ENCODE measurements around the gene SLC38A1. TPM values are rescaled to one million over a fixed set of nuclear protein-coding genes. Genes with fewer than 3 reads are reported as not detected.

The SLC38A1 gene
- total and polyA plus RNA-seq, 2 experiments from 2014 or later, result 114 to 234 TPM

GRCh38 chr12:46174919-46175318 lies 93.9 kb downstream of the SLC38A1 start:
- Histone ChIP-seq H3K27me3 (ENCODE audit: insufficient read depth) (no peaks in the 10 kb centered on the region), H3K27ac (ENCODE audit: low read depth) (no peak overlapping the region), H3K4me1 (ENCODE audit: insufficient read depth) (no peaks in the 10 kb centered on the region), H3K4me2 (no peak overlapping the region), H4K20me1 (replicated peaks; ENCODE audit: insufficient read depth) (no peaks in the 10 kb centered on the region), H2AFZ (no peak overlapping the region), H3F3A (replicated peaks; ENCODE audit: low read depth) (no peaks in the 10 kb centered on the region), H3K36me3 (ENCODE audit: insufficient read depth) (no peaks in the 10 kb centered on the region), H3K79me2 (replicated peaks; ENCODE audit: insufficient read depth) (no peaks in the 10 kb centered on the region), H3K4me3 (no peak overlapping the region), H3K9me2 (ENCODE audit: insufficient read depth) (peaks cover 3% of the 10 kb centered on the region; the same call in 1 of the 2 replicates)
- no peaks in the 10 kb centered on the region for H3K27me3 Mint-ChIP-seq (ENCODE audit: insufficient read depth, low read depth, poor library complexity)
- peaks cover 6% of the 10 kb centered on the region; the same call in 2 of the 3 replicates for H3K4me1 Mint-ChIP-seq
- TF ChIP-seq ZNF114 (CRISPR knock-in tag; IDR thresholded peaks at IDR 0.05) (no peak), ZNF331 (CRISPR knock-in tag; IDR thresholded peaks at IDR 0.05; ENCODE audit: low read depth) (no peak), ETS1 (IDR thresholded peaks at IDR 0.05) (no peak), EZH2 (IDR thresholded peaks at IDR 0.05; ENCODE audit: low read depth, unreplicated experiment) (no peak), JUNB (IDR thresholded peaks at IDR 0.05; ENCODE audit: unreplicated experiment) (no peak), REST (IDR thresholded peaks at IDR 0.05; ENCODE audit: unreplicated experiment) (no peak), NANOG (IDR thresholded peaks at IDR 0.05; ENCODE audit: borderline replicate concordance) (no peak), ZNF462 (CRISPR knock-in tag; IDR thresholded peaks at IDR 0.05) (no peak), CTCF (conservative IDR thresholded peaks at IDR 0.05; ENCODE audit: low read depth in 2 of 2) (no peak), POLR2AphosphoS5 (IDR thresholded peaks at IDR 0.05; ENCODE audit: low read depth) (no peak), EZH2phosphoT487 (IDR thresholded peaks at IDR 0.05; ENCODE audit: unreplicated experiment) (no peak), STAT1 (IDR thresholded peaks at IDR 0.05; ENCODE audit: unreplicated experiment) (no peak)
- H3K4me3 Mint-ChIP-seq, result no peak overlapping the region
- no peak overlapping the region for H3K27ac Mint-ChIP-seq
- DNase-seq (ENCODE audit: low spot score) (no peak), ATAC-seq (no peak; the same call in 2 of the 3 replicates)
- no peaks in the 10 kb centered on the region for H3K9me3 Mint-ChIP-seq
- H3K36me3 Mint-ChIP-seq (ENCODE audit: low read depth), result no peaks in the 10 kb centered on the region

Data from GM23338 (cell line).